HepG2 (cell line): Measurements from ENCODE around the gene CEP78. TPM values are rescaled to one million over a fixed set of nuclear protein-coding genes. Genes with fewer than 3 reads are reported as not detected.
A peak's percentile ranks its signal among the peaks of the same experiment; 100 is the strongest.

Experiments
- BCLAF1 ChIP-seq: fragments of 450-650 bp; IDR thresholded peaks from 2 replicates; pipeline ENCODE4 v1.6.1; 2017; ENCODE audit warnings: mild to moderate bottlenecking
- FOXA3 ChIP-seq: IDR thresholded peaks from 2 replicates; pipeline ENCODE4 v1.6.1; 2016; ENCODE audit warnings: missing genetic modification reagents, missing compliant biosample characterization
- HMGXB4 ChIP-seq, 2 experiments: sonication (generic) in 1 of 2; formaldehyde crosslinking in 1 of 2; IDR thresholded peaks; 2 replicates each; pipeline versions ENCODE4 v1.4.0 to v1.6.1; 2018 to 2020; ENCODE audit warnings: missing genetic modification reagents in 2 of 2, borderline replicate concordance in 1 of 2, low read depth in 1 of 2, mild to moderate bottlenecking in 1 of 2, missing biosample characterization in 1 of 2
- IKZF4 ChIP-seq: sonication (generic); formaldehyde crosslinking; IDR thresholded peaks from 2 replicates; pipeline ENCODE4 v1.5.1; 2020; ENCODE audit warnings: borderline replicate concordance, mild to moderate bottlenecking, low read depth, missing genetic modification reagents; ENCODE audit errors: not compliant biosample characterization
- JARID2 ChIP-seq: sonication (generic); formaldehyde crosslinking; IDR thresholded peaks from 2 replicates; pipeline ENCODE4 v1.8.1; 2023; ENCODE audit warnings: missing genetic modification reagents, inconsistent platforms; ENCODE audit not compliant: insufficient replicate concordance
- JUNB ChIP-seq: sonication (generic); formaldehyde crosslinking; IDR thresholded peaks from 2 replicates; pipeline ENCODE4 v1.8.0; 2022; ENCODE audit warnings: missing genetic modification reagents, mild to moderate bottlenecking, borderline replicate concordance
- MAX ChIP-seq: IDR thresholded peaks from 2 replicates; pipeline ENCODE4 v1.6.1; 2012; ENCODE audit warnings: inconsistent platforms
- NKX3-1 ChIP-seq: sonication (generic); formaldehyde crosslinking; IDR thresholded peaks from 2 replicates; pipeline ENCODE4 v1.5.0; 2020; ENCODE audit warnings: missing genetic modification reagents
- POLR2G ChIP-seq: fragments of 200-400 bp; formaldehyde crosslinking; IDR thresholded peaks from 2 replicates; pipeline ENCODE4 v1.6.1; 2018; ENCODE audit warnings: mild to moderate bottlenecking, low read depth, low read length, moderate library complexity
- SCMH1 ChIP-seq: sonication (generic); formaldehyde crosslinking; IDR thresholded peaks from 2 replicates; pipeline ENCODE4 v1.9.0; 2021; ENCODE audit warnings: missing genetic modification reagents, mild to moderate bottlenecking, borderline replicate concordance
- TEAD3 ChIP-seq: optimal IDR thresholded peaks from 2 replicates; pipeline ENCODE3; 2016; ENCODE audit warnings: borderline replicate concordance
- TRAFD1 ChIP-seq: sonication (generic); formaldehyde crosslinking; IDR thresholded peaks from 2 replicates; pipeline ENCODE4 v1.5.1; 2020; ENCODE audit warnings: missing genetic modification reagents, mild to moderate bottlenecking, borderline replicate concordance
- XRCC5 ChIP-seq: fragments of 200-400 bp; formaldehyde crosslinking; optimal IDR thresholded peaks from 2 replicates; pipeline ENCODE3; 2017; ENCODE audit warnings: mild to moderate bottlenecking, low read length
- YEATS4 ChIP-seq: sonication (generic); formaldehyde crosslinking; IDR thresholded peaks from 2 replicates; pipeline ENCODE4 v1.4.0; 2020; ENCODE audit warnings: missing genetic modification reagents, borderline replicate concordance
- ZC3H13 ChIP-seq: sonication (generic); formaldehyde crosslinking; IDR thresholded peaks from 2 replicates; pipeline ENCODE4 v1.8.1; 2023; ENCODE audit warnings: mild to moderate bottlenecking, missing genetic modification reagents, moderate library complexity
- ZKSCAN8 ChIP-seq: IDR thresholded peaks from 2 replicates; pipeline ENCODE4 v1.6.1; 2016; ENCODE audit warnings: borderline replicate concordance, missing genetic modification reagents, missing compliant biosample characterization
- ZNF12 ChIP-seq: sonication (generic); formaldehyde crosslinking; IDR thresholded peaks from 2 replicates; pipeline ENCODE4 v1.5.0; 2020; ENCODE audit warnings: missing genetic modification reagents
- ZNF207 ChIP-seq: fragments of 450-650 bp; IDR thresholded peaks from 2 replicates; pipeline ENCODE4 v1.6.1; 2016; ENCODE audit warnings: antibody characterized with exemption, borderline replicate concordance
- ZNF232 ChIP-seq: sonication (generic); formaldehyde crosslinking; IDR thresholded peaks from 2 replicates; pipeline ENCODE4 v1.4.0; 2020; ENCODE audit warnings: missing genetic modification reagents, borderline replicate concordance
- ZNF251 ChIP-seq: sonication (generic); formaldehyde crosslinking; IDR thresholded peaks from 2 replicates; pipeline ENCODE4 v1.9.0; 2021; ENCODE audit warnings: mild to moderate bottlenecking, missing genetic modification reagents
- ZNF431 ChIP-seq: sonication (generic); formaldehyde crosslinking; IDR thresholded peaks from 2 replicates; pipeline ENCODE4 v1.9.0; 2022; ENCODE audit warnings: missing genetic modification reagents, low read depth, mild to moderate bottlenecking, borderline replicate concordance
- ZNF512 ChIP-seq: sonication (generic); formaldehyde crosslinking; IDR thresholded peaks from 2 replicates; pipeline ENCODE4 v1.4.0; 2020; ENCODE audit warnings: mild to moderate bottlenecking, missing genetic modification reagents
- polyA plus RNA-seq, 8 experiments: library from polyadenylated mRNA; depleted of rRNA in 3 of 8; stranded (reverse) in 7 of 8; unstranded in 1 of 8; fragments of >200 nt; fragmentation: Illumina TruSeq in 4 of 8; extraction: Trizol in 4 of 8; gene quantifications; 2 replicates each; pipeline versions ENCODE4 v1.2.1 to v1.2.3, GENCODE V29; 2011 to 2016; ENCODE audit warnings: low read depth in 4 of 8, missing spikeins in 1 of 8, mixed read lengths in 1 of 8; ENCODE audit not compliant: insufficient read depth in 1 of 8
- total RNA-seq, 5 experiments: library from RNA; depleted of rRNA; stranded (reverse); fragments of >200 nt; fragmentation: Illumina TruSeq; extraction: Trizol; gene quantifications; 2 replicates each; pipeline ENCODE4 v1.2.3, GENCODE V29; 2016; ENCODE audit warnings: low read depth in 1 of 5

CEP78 gene
- total and polyA plus RNA-seq, 2 of the 13 experiments (the other 11 are each of a cell fraction or from before 2014, with no cell fraction given), result 5.1 to 30.8 TPM

- TF ChIP-seq POLR2G, result no peak
- no peak for TF ChIP-seq ZNF251 (CRISPR knock-in tag)
- TF ChIP-seq IKZF4, result no peak
- TF ChIP-seq ZNF232 (CRISPR knock-in tag), result no peak
- TF ChIP-seq ZNF431 (CRISPR knock-in tag), result no peak
- peak; percentile 54 for TF ChIP-seq MAX
- TF ChIP-seq ZC3H13 (CRISPR knock-in tag), result no peak
- TF ChIP-seq NKX3-1, result no peak
- no peak for TF ChIP-seq JARID2 (CRISPR knock-in tag)
- TF ChIP-seq BCLAF1, result no peak
- no peak for TF ChIP-seq ZKSCAN8
- TF ChIP-seq TRAFD1 (CRISPR knock-in tag), result no peak
- TF ChIP-seq ZNF512 (CRISPR knock-in tag), result no peak
- peak; percentile 90 for TF ChIP-seq TEAD3 (CRISPR knock-in tag)
- no peak for TF ChIP-seq XRCC5
- no peak for TF ChIP-seq SCMH1 (CRISPR knock-in tag)
- no peak for TF ChIP-seq ZNF207
- TF ChIP-seq ZNF12 (CRISPR knock-in tag), result peak; percentile 57; the same call in 1 of the 2 replicates
- TF ChIP-seq JUNB (CRISPR knock-in tag), result no peak
- peak; percentile 53; the same call in 1 of the 2 replicates for TF ChIP-seq YEATS4 (CRISPR knock-in tag)
- peak in 1 of 2 experiments; percentile 18; a peak in 1 of 4 replicates for TF ChIP-seq HMGXB4 (CRISPR knock-in tag; IDR thresholded peaks at IDR 0.05; ENCODE audit: borderline replicate concordance in 1 of 2, low read depth in 1 of 2)
- peak; percentile 89 for TF ChIP-seq FOXA3 (CRISPR knock-in tag)
Measured at GRCh38 chr9:78286946-78287388, 51.1 kb downstream of the CEP78 start (continued).
